A549 (cell line): ENCODE data around the gene DYNLT2. TPM values are rescaled to one million over a fixed set of nuclear protein-coding genes. Genes with fewer than 3 reads are reported as not detected.
A peak's percentile ranks its signal among the peaks of the same experiment; 100 is the strongest.

ENCODE experiments used
- ATAC-seq, 2 experiments: fragments of 200-7000 bp in 1 of 2; fragments of >200 bp in 1 of 2; cut with Nextera tagmentation in 1 of 2; cut with Tn5 transposase in 1 of 2; 3 replicates each; pipeline versions ENCODE4 v1.8.0 to v1.9.1; 2018 to 2020; ENCODE audit warnings: mild to moderate bottlenecking in 1 of 2, moderate library complexity in 1 of 2
- CTCF ChIA-PET: fragments of 300-600 bp; sonication (Branson Sonifier 250); formaldehyde crosslinking; extraction: SDS; loops from one replicate; lab custom pipeline; 2021; ENCODE audit warnings: antibody characterized with exemption, inconsistent platforms; lab: Yijun Ruan, JAX
- POLR2A ChIA-PET: fragments of 350-600 bp; formaldehyde crosslinking; extraction: SDS; loops from one replicate; lab custom pipeline; 2021; ENCODE audit warnings: antibody characterized with exemption, inconsistent platforms; lab: Yijun Ruan, JAX
- DNase-seq, 2 experiments: peaks; one replicate each; pipeline versions ENCODE4 v3.0.0 to v3.0.0-alpha.2; 2011 to 2016; ENCODE audit warnings: low read depth in 1 of 2, low spot score in 1 of 2
- FAIRE-seq: peaks from 2 replicates; lab custom pipeline; 2011; peaks lifted over from hg19 to GRCh38; lab: Jason Lieb, UNC
- H3K27ac ChIP-seq, 2 experiments: fragments of >200 bp; sonication (Bioruptor Twin); formaldehyde crosslinking; 3 replicates each; pipeline ENCODE4 v1.5.1; 2016 to 2017
- H3K4me1 ChIP-seq: fragments of >200 bp; sonication (Bioruptor Twin); formaldehyde crosslinking; 3 replicates; pipeline ENCODE4 v1.6.1; 2016
- H3K4me2 ChIP-seq: fragments of >200 bp; sonication (Bioruptor Twin); formaldehyde crosslinking; 3 replicates; pipeline ENCODE4 v1.6.1; 2016
- H3K4me3 ChIP-seq: fragments of >200 bp; sonication (Bioruptor Twin); formaldehyde crosslinking; 3 replicates; pipeline ENCODE4 v1.5.1; 2016
- H3K9me3 ChIP-seq: fragments of >200 bp; sonication (Bioruptor Twin); formaldehyde crosslinking; 3 replicates; pipeline ENCODE4 v1.6.1; 2016
- ATOH8 ChIP-seq: fragments of 250-450 bp; sonication (Bioruptor Pico); IDR thresholded peaks from 2 replicates; pipeline ENCODE4 v1.5.0; 2020; ENCODE audit warnings: low read depth, mild to moderate bottlenecking, moderate library complexity
- BHLHE40 ChIP-seq: IDR thresholded peaks from 2 replicates; pipeline ENCODE4 v1.6.1; 2012; ENCODE audit warnings: low read depth, low read length, inconsistent platforms
- CBX2 ChIP-seq: fragments of 200-600 bp; sonication (generic); IDR thresholded peaks from 2 replicates; pipeline ENCODE4 v1.6.1; 2016; ENCODE audit warnings: low read depth, mild to moderate bottlenecking, borderline replicate concordance
- CHD4 ChIP-seq: fragments of 200-600 bp; sonication (generic); IDR thresholded peaks from 2 replicates; pipeline ENCODE4 v1.6.1; 2016; ENCODE audit warnings: antibody characterized with exemption, mild to moderate bottlenecking, borderline replicate concordance
- EHF ChIP-seq: fragments of 250-450 bp; sonication (Bioruptor Pico); IDR thresholded peaks from 2 replicates; pipeline ENCODE4 v1.5.0; 2020; ENCODE audit warnings: mild to moderate bottlenecking
- EHMT2 ChIP-seq: fragments of 200-600 bp; sonication (generic); IDR thresholded peaks from 2 replicates; pipeline ENCODE4 v1.6.1; 2016; ENCODE audit warnings: antibody characterized with exemption, low read depth, mild to moderate bottlenecking, moderate library complexity
- FOXS1 ChIP-seq: fragments of 250-450 bp; sonication (Bioruptor Pico); IDR thresholded peaks from 2 replicates; pipeline ENCODE4 v1.5.0; 2020; ENCODE audit warnings: mild to moderate bottlenecking, moderate library complexity
- HES2 ChIP-seq: fragments of >200 bp; sonication (Bioruptor Twin); formaldehyde crosslinking; IDR thresholded peaks from 2 replicates; pipeline ENCODE4 v1.6.1; 2016
- HEYL ChIP-seq: fragments of 250-450 bp; sonication (Bioruptor Pico); IDR thresholded peaks from 2 replicates; pipeline ENCODE4 v1.8.0; 2021; ENCODE audit warnings: mild to moderate bottlenecking, moderate library complexity
- HOXB13 ChIP-seq: fragments of 250-450 bp; sonication (Bioruptor Pico); IDR thresholded peaks from 2 replicates; pipeline ENCODE4 v1.5.0; 2020; ENCODE audit warnings: low read depth, mild to moderate bottlenecking, moderate library complexity
- HOXB5 ChIP-seq: fragments of 250-450 bp; sonication (Bioruptor Pico); IDR thresholded peaks from 2 replicates; pipeline ENCODE4 v1.5.0; 2020; ENCODE audit warnings: mild to moderate bottlenecking, moderate library complexity
- JUNB ChIP-seq: fragments of >200 bp; sonication (Bioruptor Twin); formaldehyde crosslinking; IDR thresholded peaks from 2 replicates; pipeline ENCODE4 v1.6.1; 2016
- KDM5A ChIP-seq: fragments of 200-600 bp; sonication (generic); IDR thresholded peaks from 2 replicates; pipeline ENCODE4 v1.6.1; 2016; ENCODE audit warnings: antibody characterized with exemption, mild to moderate bottlenecking
- MAX ChIP-seq: IDR thresholded peaks from 2 replicates; pipeline ENCODE4 v1.6.1; 2012
- NFE2L2 ChIP-seq: fragments of 150-350 bp; conservative IDR thresholded peaks from 2 replicates; pipeline ENCODE4 v1.6.1; 2014; ENCODE audit warnings: low read length
- NR3C1 ChIP-seq: fragments of >200 bp; sonication (Bioruptor Twin); formaldehyde crosslinking; IDR thresholded peaks from 3 replicates; pipeline ENCODE4 v1.6.1; 2017
- POLR2A ChIP-seq: IDR thresholded peaks from 2 replicates; pipeline ENCODE4 v1.6.1; 2012; ENCODE audit warnings: mild to moderate bottlenecking, low read length
- RNF2 ChIP-seq: fragments of 200-600 bp; sonication (generic); IDR thresholded peaks from 2 replicates; pipeline ENCODE4 v1.6.1; 2016; ENCODE audit warnings: low read depth, mild to moderate bottlenecking, antibody characterized with exemption, moderate library complexity, borderline replicate concordance
- USF2 ChIP-seq: fragments of 450-650 bp; IDR thresholded peaks from 2 replicates; pipeline ENCODE4 v1.6.1; 2014; ENCODE audit warnings: antibody characterized with exemption
- ZNF302 ChIP-seq: fragments of 250-450 bp; sonication (Bioruptor Pico); IDR thresholded peaks from 2 replicates; pipeline ENCODE4 v1.9.0; 2021; ENCODE audit warnings: inconsistent platforms, mild to moderate bottlenecking, moderate library complexity
- WGBS: methylation state at CpG from one replicate; pipeline ENCODE4 v1.1.6; 2017; ENCODE audit errors: missing lambda C conversion rate; 5-methylcytosine and 5-hydroxymethylcytosine counted together
- polyA plus RNA-seq, 4 experiments: library from polyadenylated mRNA; depleted of rRNA in 3 of 4; stranded (reverse); fragments of >200 nt; fragmentation: RNase III in 1 of 4; extraction: RNeasy Plus Mini Kit Qiagen cat#74134 plus additional on column Dnase treatment in 1 of 4; gene quantifications; 2 replicates in 3 of 4; 3 replicates in 1 of 4; pipeline ENCODE4 v1.2.3, GENCODE V29; 2011 to 2017

Gene DYNLT2
- polyA plus RNA-seq, 2 of the 4 experiments (the other 2 are of a cell fraction): 1.1 to 2.0 TPM

GRCh38 chr6:169789146-169789943 lies 38.0 kb upstream of the DYNLT2 start:
- H3K4me3 ChIP-seq: no peak overlapping the region; the same call in 2 of the 3 replicates
- ATAC-seq: no peak
- DNase-seq: no peak
- H3K4me2 ChIP-seq: peak overlapping the region; percentile 89
- 85% methylated on average over 19 of the region's 24 CpGs for WGBS
- ChIA-PET CTCF (interaction anchor here (0.6 to 2.8 kb wide), 22 partner anchors 10 to 832 kb away, joined by 3 to 23 read pairs (median 4); no protein-coding TSS in a partner anchor), POLR2A (interaction anchor here (1.5 kb wide), 1 partner anchor 38 kb away, joined by 6 read pairs; the partner anchor contains the start of genes DYNLT2 and ERMARD)
- no peaks in the 10 kb centered on the region for H3K9me3 ChIP-seq
- TF ChIP-seq FOXS1 (CRISPR knock-in tag): no peak
- FAIRE-seq: no peak
- H3K27ac ChIP-seq: peak overlapping the region; percentile 71 to 84
- 0 out of 3 replicates have a peak, but pooled peaks cover 5% of the 10 kb centered on the region for H3K4me1 ChIP-seq

- FAIRE-seq: no peak
- ChIA-PET CTCF (interaction anchor here (1.2 to 2.8 kb wide), 3 partner anchors 11 to 740 kb away, joined by 4 to 23 read pairs (median 8); no protein-coding TSS in a partner anchor), POLR2A (no interaction called here)
Measured at GRCh38 chr6:169788809-169789145, 37.4 kb upstream of the DYNLT2 start.

GRCh38 chr6:169787797-169788196 lies 36.4 kb upstream of the DYNLT2 start:
- no peaks in the 10 kb centered on the region for H3K9me3 ChIP-seq
- H3K4me3 ChIP-seq: no peak overlapping the region
- POLR2A ChIA-PET: no interaction called here
- CTCF ChIA-PET: no interaction called here
- H3K27ac ChIP-seq: no peak overlapping the region
- 0 out of 3 replicates have a peak, but pooled peaks cover 5% of the 10 kb centered on the region for H3K4me1 ChIP-seq
- TF ChIP-seq HEYL (CRISPR knock-in tag) (no peak), JUNB (no peak), EHMT2 (no peak), CHD4 (no peak), ZNF302 (CRISPR knock-in tag) (no peak), HOXB5 (no peak), MAX (no peak), POLR2A (no peak), HES2 (no peak), HOXB13 (CRISPR knock-in tag) (no peak), USF2 (no peak), ATOH8 (CRISPR knock-in tag) (no peak), RNF2 (no peak), NFE2L2 (no peak), NR3C1 (no peak), KDM5A (no peak), CBX2 (no peak)
- no peak overlapping the region for H3K4me2 ChIP-seq
- no peak for FAIRE-seq
- DNase-seq: no peak
- 87% methylated on average over 7 of the region's 7 CpGs for WGBS
- no peak for ATAC-seq

More at GRCh38 chr6:169788809-169789145, 37.4 kb upstream of the DYNLT2 start:
- H3K27ac ChIP-seq: no peak overlapping the region
- H3K4me1 ChIP-seq: 0 out of 3 replicates have a peak, but pooled peaks cover 5% of the 10 kb centered on the region
- DNase-seq (no peak), ATAC-seq (no peak)
- no peak overlapping the region for H3K4me2 ChIP-seq
- no peak overlapping the region for H3K4me3 ChIP-seq
- no peaks in the 10 kb centered on the region for H3K9me3 ChIP-seq
- 78% methylated on average over 4 of the region's 4 CpGs for WGBS
- TF ChIP-seq EHF (CRISPR knock-in tag) (no peak), BHLHE40 (no peak)
